HuH-7.5 (cell line): ENCODE results near the gene AP2B1.
A peak's percentile ranks its signal among the peaks of the same experiment; 100 is the strongest.
"Not testable (repeated sequence)": the region's sequence is repeated elsewhere in the genome, so short reads cannot be mapped to it uniquely, and the experiment has no call there.

Experiments
- DNase-seq: peaks from one replicate; pipeline ENCODE4 v3.0.0; 2011; ENCODE audit warnings: low spot score

AP2B1 gene

GRCh38 chr17:35575759-35576158, 11.4 kb upstream of the AP2B1 start:
- no peak for DNase-seq

GRCh38 chr17:35577830-35578196, 9.3 kb upstream of the AP2B1 start:
- DNase-seq, result no peak

GRCh38 chr17:35578197-35578928, 8.8 kb upstream of the AP2B1 start, which contains the start of gene PEX12:
Gene PEX12 (minus strand): TSS chr17:35578571. CDS start chr17:35578021, 550 bp downstream.
- peak; percentile 66 for DNase-seq

- no peak for DNase-seq
Observed at GRCh38 chr17:35578929-35579432, 8.1 kb upstream of the AP2B1 start.

GRCh38 chr17:35584061-35584460, 3.1 kb upstream of the AP2B1 start:
- DNase-seq, result no peak

GRCh38 chr17:35586569-35587073, 501 bp upstream of the AP2B1 start:
- DNase-seq, result no peak

- no peak for DNase-seq
Observed at GRCh38 chr17:35588196-35588920, 1.2 kb downstream of the AP2B1 start.

GRCh38 chr17:35596072-35596471, 8.9 kb downstream of the AP2B1 start:
- DNase-seq, result no peak

- DNase-seq, result no peak
Observed at GRCh38 chr17:35596530-35597233, 9.6 kb downstream of the AP2B1 start.

GRCh38 chr17:35597604-35598003, 10.5 kb downstream of the AP2B1 start:
- DNase-seq, result no peak

- no peak for DNase-seq
Observed at GRCh38 chr17:35603674-35604073, 16.6 kb downstream of the AP2B1 start.

GRCh38 chr17:35605678-35606077, 18.6 kb downstream of the AP2B1 start:
- no peak for DNase-seq

GRCh38 chr17:35607239-35607847, 20.2 kb downstream of the AP2B1 start:
- no peak for DNase-seq

GRCh38 chr17:35609831-35610230, 22.7 kb downstream of the AP2B1 start:
- no peak for DNase-seq

- DNase-seq, result not testable (repeated sequence)
Observed at GRCh38 chr17:35610746-35611145, 23.6 kb downstream of the AP2B1 start.

- no peak for DNase-seq
Observed at GRCh38 chr17:35612924-35613521, 25.9 kb downstream of the AP2B1 start.

GRCh38 chr17:35614810-35615209, 27.7 kb downstream of the AP2B1 start:
- no peak for DNase-seq

- DNase-seq, result no peak
Observed at GRCh38 chr17:35616536-35616935, 29.4 kb downstream of the AP2B1 start.

- no peak for DNase-seq
Observed at GRCh38 chr17:35617505-35617904, 30.4 kb downstream of the AP2B1 start.

- DNase-seq, result no peak
Observed at GRCh38 chr17:35618628-35619027, 31.5 kb downstream of the AP2B1 start.

- DNase-seq, result no peak
Observed at GRCh38 chr17:35621768-35622167, 34.6 kb downstream of the AP2B1 start.

GRCh38 chr17:35627417-35627816, 40.3 kb downstream of the AP2B1 start:
- no peak for DNase-seq
